ENCODE data around the gene TMEM51. TPM values are rescaled to one million over a fixed set of nuclear protein-coding genes. Genes with fewer than 3 reads are reported as not detected.

Gene TMEM51
- total RNA-seq, 4 donors from 2014 or later, result 6.4 to 12.2 (median 10.6) TPM

GRCh38 chr1:15187175-15188129 lies 33.9 kb downstream of the TMEM51 start:
- Histone ChIP-seq H3K27ac (no peak overlapping the region), H3K4me3 (no peak overlapping the region), H3K36me3 (no peaks in the 10 kb centered on the region), H3K27me3 (no peaks in the 10 kb centered on the region), H3K4me1 (no peaks in the 10 kb centered on the region), H3K9me3 (no peaks in the 10 kb centered on the region)
- DNase-seq (ENCODE audit: low spot score in 2 of 2), result no peak
- TF ChIP-seq CTCF (IDR thresholded peaks at IDR 0.05), result no peak
- TF ChIP-seq POLR2A (IDR thresholded peaks at IDR 0.05), result no peak
- TF ChIP-seq POLR2AphosphoS5 (IDR thresholded peaks at IDR 0.05), result no peak
- TF ChIP-seq EP300 (IDR thresholded peaks at IDR 0.05), result no peak
- WGBS, result 66% methylated on average over 13 of the region's 15 CpGs

- no peaks in the 10 kb centered on the region for H3K27me3 ChIP-seq
- H3K9me3 ChIP-seq, result no peaks in the 10 kb centered on the region
- H3K4me1 ChIP-seq, result no peaks in the 10 kb centered on the region
- TF ChIP-seq CTCF (IDR thresholded peaks at IDR 0.05) (no peak), POLR2A (IDR thresholded peaks at IDR 0.05) (no peak), POLR2AphosphoS5 (IDR thresholded peaks at IDR 0.05) (no peak)
- no peak for DNase-seq (ENCODE audit: low spot score in 2 of 2)
- H3K27ac ChIP-seq, result no peak overlapping the region
- no peak overlapping the region for H3K4me3 ChIP-seq
- WGBS, result 73% methylated on average over 4 of the region's 4 CpGs
- H3K36me3 ChIP-seq, result no peaks in the 10 kb centered on the region
Observed at GRCh38 chr1:15188130-15188524, 34.6 kb downstream of the TMEM51 start.

- Histone ChIP-seq H3K4me3 (no peak overlapping the region), H3K4me1 (no peaks in the 10 kb centered on the region), H3K27me3 (no peaks in the 10 kb centered on the region), H3K36me3 (no peaks in the 10 kb centered on the region), H3K27ac (no peak overlapping the region), H3K9me3 (no peaks in the 10 kb centered on the region)
- WGBS, result 86% methylated on average over 3 of the region's 3 CpGs
- DNase-seq (ENCODE audit: low spot score in 2 of 2), result no peak
- no peak for TF ChIP-seq CTCF (IDR thresholded peaks at IDR 0.05)
- no peak for TF ChIP-seq POLR2AphosphoS5 (IDR thresholded peaks at IDR 0.05)
- TF ChIP-seq EP300 (IDR thresholded peaks at IDR 0.05), result no peak
- TF ChIP-seq POLR2A (IDR thresholded peaks at IDR 0.05), result no peak
Observed at GRCh38 chr1:15188678-15189077, 35.1 kb downstream of the TMEM51 start.

GRCh38 chr1:15189692-15190370 lies 36.3 kb downstream of the TMEM51 start:
- H3K4me1 ChIP-seq, result no peaks in the 10 kb centered on the region
- 86% methylated on average over 8 of the region's 8 CpGs for WGBS
- no peaks in the 10 kb centered on the region for H3K36me3 ChIP-seq
- H3K4me3 ChIP-seq, result no peak overlapping the region
- H3K27ac ChIP-seq, result no peak overlapping the region
- H3K9me3 ChIP-seq, result no peaks in the 10 kb centered on the region
- no peak for TF ChIP-seq POLR2A (IDR thresholded peaks at IDR 0.05)
- TF ChIP-seq EP300 (IDR thresholded peaks at IDR 0.05), result no peak
- no peak for TF ChIP-seq POLR2AphosphoS5 (IDR thresholded peaks at IDR 0.05)
- TF ChIP-seq CTCF (IDR thresholded peaks at IDR 0.05), result no peak
- no peak for DNase-seq (ENCODE audit: low spot score in 2 of 2)
- H3K27me3 ChIP-seq, result no peaks in the 10 kb centered on the region

- H3K27me3 ChIP-seq, result no peaks in the 10 kb centered on the region
- no peaks in the 10 kb centered on the region for H3K9me3 ChIP-seq
- H3K27ac ChIP-seq, result no peak overlapping the region
- WGBS, result 96% methylated on average over 6 of the region's 8 CpGs
- H3K36me3 ChIP-seq, result no peaks in the 10 kb centered on the region
- no peak overlapping the region for H3K4me3 ChIP-seq
- no peaks in the 10 kb centered on the region for H3K4me1 ChIP-seq
- no peak for DNase-seq (ENCODE audit: low spot score in 2 of 2)
- TF ChIP-seq POLR2A (IDR thresholded peaks at IDR 0.05), result no peak
- TF ChIP-seq CTCF (IDR thresholded peaks at IDR 0.05), result no peak
- no peak for TF ChIP-seq EP300 (IDR thresholded peaks at IDR 0.05)
- no peak for TF ChIP-seq POLR2AphosphoS5 (IDR thresholded peaks at IDR 0.05)
Observed at GRCh38 chr1:15191267-15191666, 37.7 kb downstream of the TMEM51 start.
